ENCODE data around the gene KLHL29. TPM values are rescaled to one million over a fixed set of nuclear protein-coding genes. Genes with fewer than 3 reads are reported as not detected.
A peak's percentile ranks its signal among the peaks of the same experiment; 100 is the strongest.

KLHL29 gene
- total and polyA plus RNA-seq, 4 donors: 0.29 to 2.3 (median 0.68) TPM

DNA sequence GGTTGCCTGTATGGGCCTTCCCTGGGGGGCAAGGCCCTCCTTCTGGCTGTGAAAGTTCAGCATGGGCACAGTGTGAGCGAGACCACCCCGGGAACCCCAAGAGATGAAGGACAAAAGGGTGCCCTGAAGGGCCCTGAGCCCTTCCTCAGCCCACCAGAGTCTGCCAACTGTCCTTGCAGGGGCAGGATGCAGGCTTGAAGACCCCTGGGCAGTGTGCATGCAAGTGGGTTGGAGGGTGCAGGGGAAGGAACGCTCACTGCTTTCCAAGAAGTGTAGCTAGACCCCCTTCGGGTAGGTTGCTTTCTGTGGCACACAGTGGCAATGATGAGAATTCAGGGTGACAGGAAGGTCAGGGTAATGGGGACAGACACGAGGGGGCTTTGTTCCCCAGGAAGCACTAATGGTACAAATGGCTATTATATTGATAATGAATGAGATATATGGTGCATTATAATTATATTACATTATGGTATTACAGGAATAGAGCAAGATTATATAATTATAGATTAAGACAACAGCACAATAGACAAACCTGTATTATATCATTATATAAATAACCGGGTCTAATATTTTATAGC is 313.2 kb downstream of the KLHL29 start:
- H3K36me3 ChIP-seq (ENCODE audit: control insufficient read depth in 4 of 4, insufficient read depth in 3 of 4, low read depth in 1 of 4, low read length in 3 of 4): peaks cover 0 to 4% (median 0%) of the 10 kb centered on the region in 4 donors
- H3K27ac ChIP-seq (ENCODE audit: low read depth in 1 of 2, low read length in 2 of 2): no peak overlapping the region
- DNase-seq (ENCODE audit: low spot score): no peak
- no peaks in the 10 kb centered on the region for H3K27me3 ChIP-seq (ENCODE audit: control insufficient read depth in 4 of 4, insufficient read depth in 4 of 4, low read length in 3 of 4)
- no peaks in the 10 kb centered on the region for H3K4me1 ChIP-seq (ENCODE audit: control insufficient read depth in 4 of 4, insufficient read depth in 4 of 4, low read length in 3 of 4)
- H3K9me3 ChIP-seq (ENCODE audit: control insufficient read depth in 4 of 4, low read length in 3 of 4): no peaks in the 10 kb centered on the region
- no peak overlapping the region for H3K4me3 ChIP-seq (ENCODE audit: low read depth in 1 of 3, low read length in 3 of 3)
- no peak overlapping the region for H3K9ac ChIP-seq (ENCODE audit: low read depth in 1 of 2, low read length in 2 of 2)
- 86% methylated on average over 6 of the region's 6 CpGs for WGBS
- TF ChIP-seq RAD21 (IDR thresholded peaks at IDR 0.05) (no peak), NR2F2 (IDR thresholded peaks at IDR 0.05) (no peak), YY1 (IDR thresholded peaks at IDR 0.05) (no peak), GABPA (IDR thresholded peaks at IDR 0.05 in 1 of 2, conservative IDR thresholded peaks at IDR 0.05 in 1 of 2) (no peak), HNF4A (conservative IDR thresholded peaks at IDR 0.05) (no peak), EGR1 (IDR thresholded peaks at IDR 0.05; ENCODE audit: low read depth in 2 of 2) (no peak), FOXA1 (IDR thresholded peaks at IDR 0.05) (no peak)

DNA sequence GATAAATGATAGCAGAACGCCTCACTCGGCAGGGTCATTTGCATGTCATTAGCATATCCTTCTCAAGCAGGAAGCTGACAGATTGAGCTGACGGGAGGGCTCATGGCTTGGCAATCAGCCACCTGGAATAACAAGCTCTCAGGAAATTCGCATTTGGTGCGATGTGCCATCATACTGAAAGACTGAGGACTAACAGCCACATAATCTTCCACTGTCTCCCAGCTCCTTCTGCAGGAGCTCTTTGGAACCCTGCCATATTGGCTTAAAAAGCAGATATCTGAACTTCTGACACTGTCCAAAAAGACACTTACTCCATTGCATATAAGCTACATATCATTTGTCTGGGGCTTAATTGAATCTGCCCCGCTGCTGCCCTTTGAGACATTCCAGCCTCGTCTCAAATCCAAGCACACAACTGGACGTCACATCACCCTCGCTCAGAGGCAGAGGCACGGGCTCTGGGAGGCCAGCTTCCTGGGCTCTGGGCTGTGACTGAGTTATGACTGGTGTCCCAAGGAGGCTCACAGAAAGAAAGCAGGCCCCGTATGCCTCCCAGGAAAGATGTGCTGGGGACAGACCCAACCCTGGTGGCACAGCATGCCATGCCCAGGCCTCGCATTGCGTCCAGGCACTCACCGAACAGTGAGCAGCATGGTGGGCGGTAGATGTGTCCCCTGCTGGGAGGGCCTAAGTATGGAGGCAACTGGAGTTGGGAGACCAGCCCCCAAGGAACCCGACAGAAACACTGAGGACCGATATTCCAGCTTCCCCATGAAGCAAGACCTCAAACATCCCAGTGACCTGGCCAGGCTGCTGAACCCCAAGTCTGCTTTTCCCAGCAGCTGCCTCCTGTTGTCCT is 314.0 kb downstream of the KLHL29 start:
- Histone ChIP-seq H3K36me3 (ENCODE audit: control insufficient read depth in 4 of 4, insufficient read depth in 3 of 4, low read depth in 1 of 4, low read length in 3 of 4) (peaks cover 0 to 4% (median 0%) of the 10 kb centered on the region in 4 donors), H3K9me3 (ENCODE audit: control insufficient read depth in 4 of 4, low read length in 3 of 4) (no peaks in the 10 kb centered on the region), H3K27me3 (ENCODE audit: control insufficient read depth in 4 of 4, insufficient read depth in 4 of 4, low read length in 3 of 4) (no peaks in the 10 kb centered on the region), H3K4me3 (ENCODE audit: low read depth in 1 of 3, low read length in 3 of 3) (no peak overlapping the region), H3K9ac (ENCODE audit: low read depth in 1 of 2, low read length in 2 of 2) (no peak overlapping the region), H3K27ac (ENCODE audit: low read depth in 1 of 2, low read length in 2 of 2) (peak overlapping the region in 1 of 2 donors; percentile 17), H3K4me1 (ENCODE audit: control insufficient read depth in 4 of 4, insufficient read depth in 4 of 4, low read length in 3 of 4) (no peaks in the 10 kb centered on the region)
- 88% methylated on average over 17 of the region's 17 CpGs for WGBS
- TF ChIP-seq RXRA (IDR thresholded peaks at IDR 0.05) (peak in 1 of 2 donors; percentile 42), RAD21 (IDR thresholded peaks at IDR 0.05) (no peak), NR2F2 (IDR thresholded peaks at IDR 0.05) (peak; percentile 86)
- DNase-seq (ENCODE audit: low spot score): no peak

- no peak overlapping the region for H3K4me3 ChIP-seq (ENCODE audit: low read depth in 1 of 3, low read length in 3 of 3)
- H3K4me1 ChIP-seq (ENCODE audit: control insufficient read depth in 4 of 4, insufficient read depth in 4 of 4, low read length in 3 of 4): no peaks in the 10 kb centered on the region
- H3K36me3 ChIP-seq (ENCODE audit: control insufficient read depth in 4 of 4, insufficient read depth in 3 of 4, low read depth in 1 of 4, low read length in 3 of 4): peaks cover 0 to 4% (median 0%) of the 10 kb centered on the region in 4 donors
- no peak for TF ChIP-seq REST (IDR thresholded peaks at IDR 0.05)
- TF ChIP-seq EGR1 (IDR thresholded peaks at IDR 0.05; ENCODE audit: low read depth in 2 of 2): no peak
- no peak for TF ChIP-seq SP1 (IDR thresholded peaks at IDR 0.05)
- TF ChIP-seq TAF1 (conservative IDR thresholded peaks at IDR 0.05): no peak
- no peak for TF ChIP-seq NR2F2 (IDR thresholded peaks at IDR 0.05)
- TF ChIP-seq JUND (IDR thresholded peaks at IDR 0.05): no peak
- TF ChIP-seq HNF4G (IDR thresholded peaks at IDR 0.05): no peak
- TF ChIP-seq GABPA (IDR thresholded peaks at IDR 0.05 in 1 of 2, conservative IDR thresholded peaks at IDR 0.05 in 1 of 2): no peak
- TF ChIP-seq HNF4A (conservative IDR thresholded peaks at IDR 0.05): no peak
- TF ChIP-seq ZBTB33 (IDR thresholded peaks at IDR 0.05): no peak
- TF ChIP-seq, protein P1, sequence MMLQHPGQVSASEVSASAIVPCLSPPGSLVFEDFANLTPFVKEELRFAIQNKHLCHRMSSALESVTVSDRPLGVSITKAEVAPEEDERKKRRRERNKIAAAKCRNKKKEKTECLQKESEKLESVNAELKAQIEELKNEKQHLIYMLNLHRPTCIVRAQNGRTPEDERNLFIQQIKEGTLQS (IDR thresholded peaks at IDR 0.05): no peak
- no peak for TF ChIP-seq FOXA2 (IDR thresholded peaks at IDR 0.05)
- no peak for TF ChIP-seq RAD21 (IDR thresholded peaks at IDR 0.05)
- TF ChIP-seq, protein P2, sequence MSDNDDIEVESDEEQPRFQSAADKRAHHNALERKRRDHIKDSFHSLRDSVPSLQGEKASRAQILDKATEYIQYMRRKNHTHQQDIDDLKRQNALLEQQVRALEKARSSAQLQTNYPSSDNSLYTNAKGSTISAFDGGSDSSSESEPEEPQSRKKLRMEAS (IDR thresholded peaks at IDR 0.05): no peak
- TF ChIP-seq FOXA1 (IDR thresholded peaks at IDR 0.05): no peak
- TF ChIP-seq YY1 (IDR thresholded peaks at IDR 0.05): no peak
- TF ChIP-seq, protein P3, sequence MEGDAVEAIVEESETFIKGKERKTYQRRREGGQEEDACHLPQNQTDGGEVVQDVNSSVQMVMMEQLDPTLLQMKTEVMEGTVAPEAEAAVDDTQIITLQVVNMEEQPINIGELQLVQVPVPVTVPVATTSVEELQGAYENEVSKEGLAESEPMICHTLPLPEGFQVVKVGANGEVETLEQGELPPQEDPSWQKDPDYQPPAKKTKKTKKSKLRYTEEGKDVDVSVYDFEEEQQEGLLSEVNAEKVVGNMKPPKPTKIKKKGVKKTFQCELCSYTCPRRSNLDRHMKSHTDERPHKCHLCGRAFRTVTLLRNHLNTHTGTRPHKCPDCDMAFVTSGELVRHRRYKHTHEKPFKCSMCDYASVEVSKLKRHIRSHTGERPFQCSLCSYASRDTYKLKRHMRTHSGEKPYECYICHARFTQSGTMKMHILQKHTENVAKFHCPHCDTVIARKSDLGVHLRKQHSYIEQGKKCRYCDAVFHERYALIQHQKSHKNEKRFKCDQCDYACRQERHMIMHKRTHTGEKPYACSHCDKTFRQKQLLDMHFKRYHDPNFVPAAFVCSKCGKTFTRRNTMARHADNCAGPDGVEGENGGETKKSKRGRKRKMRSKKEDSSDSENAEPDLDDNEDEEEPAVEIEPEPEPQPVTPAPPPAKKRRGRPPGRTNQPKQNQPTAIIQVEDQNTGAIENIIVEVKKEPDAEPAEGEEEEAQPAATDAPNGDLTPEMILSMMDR (IDR thresholded peaks at IDR 0.05; ENCODE audit: low read depth, low read length, missing input control): no peak
- TF ChIP-seq RXRA (IDR thresholded peaks at IDR 0.05): no peak
- peak overlapping the region in 1 of 2 donors; percentile 17 for H3K27ac ChIP-seq (ENCODE audit: low read depth in 1 of 2, low read length in 2 of 2)
- H3K9me3 ChIP-seq (ENCODE audit: control insufficient read depth in 4 of 4, low read length in 3 of 4): no peaks in the 10 kb centered on the region
- 82% methylated on average over 5 of the region's 5 CpGs for WGBS
- DNase-seq (ENCODE audit: low spot score): no peak
- H3K9ac ChIP-seq (ENCODE audit: low read depth in 1 of 2, low read length in 2 of 2): no peak overlapping the region
- no peaks in the 10 kb centered on the region for H3K27me3 ChIP-seq (ENCODE audit: control insufficient read depth in 4 of 4, insufficient read depth in 4 of 4, low read length in 3 of 4)
Measured at GRCh38 chr2:23699580-23699925, 314.6 kb downstream of the KLHL29 start.

Measured in liver (tissue), 9 donors.